ENCODE results near the gene MEI4. TPM values are rescaled to one million over a fixed set of nuclear protein-coding genes. Genes with fewer than 3 reads are reported as not detected.

The MEI4 gene
- total and polyA plus RNA-seq, 9 donors, result 0.05 to 0.07 TPM; not detected in 7

DNA sequence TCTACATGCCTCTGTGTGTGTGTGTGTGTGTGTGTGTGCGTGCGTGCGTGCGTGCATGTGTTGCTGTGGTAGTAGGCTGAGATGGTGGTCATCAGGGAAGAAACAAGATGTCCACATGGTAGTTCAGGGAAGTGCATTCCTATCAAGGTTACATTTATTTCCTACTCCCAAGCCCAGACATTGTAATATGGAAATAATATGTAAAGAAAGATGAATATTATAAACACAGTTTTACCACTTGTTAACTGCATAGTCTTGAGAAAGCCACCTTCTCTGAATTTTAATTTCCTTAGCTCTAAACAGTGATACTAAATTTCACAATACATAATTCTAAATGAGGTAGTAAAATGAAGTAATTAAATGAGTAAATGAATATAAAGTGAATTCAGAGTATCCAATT, 14.0 kb downstream of the MEI4 start:
- no peaks in the 10 kb centered on the region for H3K9me3 ChIP-seq
- no peak for DNase-seq
- TF ChIP-seq, protein P1, sequence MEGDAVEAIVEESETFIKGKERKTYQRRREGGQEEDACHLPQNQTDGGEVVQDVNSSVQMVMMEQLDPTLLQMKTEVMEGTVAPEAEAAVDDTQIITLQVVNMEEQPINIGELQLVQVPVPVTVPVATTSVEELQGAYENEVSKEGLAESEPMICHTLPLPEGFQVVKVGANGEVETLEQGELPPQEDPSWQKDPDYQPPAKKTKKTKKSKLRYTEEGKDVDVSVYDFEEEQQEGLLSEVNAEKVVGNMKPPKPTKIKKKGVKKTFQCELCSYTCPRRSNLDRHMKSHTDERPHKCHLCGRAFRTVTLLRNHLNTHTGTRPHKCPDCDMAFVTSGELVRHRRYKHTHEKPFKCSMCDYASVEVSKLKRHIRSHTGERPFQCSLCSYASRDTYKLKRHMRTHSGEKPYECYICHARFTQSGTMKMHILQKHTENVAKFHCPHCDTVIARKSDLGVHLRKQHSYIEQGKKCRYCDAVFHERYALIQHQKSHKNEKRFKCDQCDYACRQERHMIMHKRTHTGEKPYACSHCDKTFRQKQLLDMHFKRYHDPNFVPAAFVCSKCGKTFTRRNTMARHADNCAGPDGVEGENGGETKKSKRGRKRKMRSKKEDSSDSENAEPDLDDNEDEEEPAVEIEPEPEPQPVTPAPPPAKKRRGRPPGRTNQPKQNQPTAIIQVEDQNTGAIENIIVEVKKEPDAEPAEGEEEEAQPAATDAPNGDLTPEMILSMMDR (IDR thresholded peaks at IDR 0.05), result no peak
- TF ChIP-seq POLR2A (IDR thresholded peaks at IDR 0.05), result no peak
- TF ChIP-seq EP300 (IDR thresholded peaks at IDR 0.05), result no peak
- no peaks in the 10 kb centered on the region for H3K36me3 ChIP-seq
- intact Hi-C loops (cut with DNase I), result no loop called here
- WGBS, 3 donors, result 66 to 84% (median 69%) methylated on average over 4 of the region's 4 CpGs
- no peaks in the 10 kb centered on the region for H3K27me3 ChIP-seq
- H3K4me1 ChIP-seq (ENCODE audit: insufficient read depth), result no peaks in the 10 kb centered on the region
- no peak overlapping the region for H3K4me3 ChIP-seq
- no peak overlapping the region for H3K27ac ChIP-seq

DNA sequence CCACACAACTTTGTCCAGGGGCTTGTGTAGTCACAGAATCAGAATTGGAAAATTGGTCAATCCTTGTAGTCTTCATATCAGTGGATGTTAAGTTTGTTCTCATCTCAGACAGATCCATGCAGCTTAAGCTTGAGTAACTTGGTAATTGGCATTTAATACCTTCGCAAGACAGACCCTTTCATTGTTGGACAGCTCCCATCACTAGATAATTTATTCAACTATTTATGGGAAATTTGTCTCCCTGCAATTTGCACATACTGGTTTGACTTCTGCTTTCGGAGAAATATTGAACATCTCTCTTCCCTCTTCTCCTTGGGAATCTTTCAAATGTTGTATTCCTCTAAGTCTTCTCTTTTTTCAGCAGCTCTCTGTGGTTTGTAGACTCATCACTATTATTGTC, 17.1 kb downstream of the MEI4 start:
- H3K4me1 ChIP-seq (ENCODE audit: insufficient read depth), result no peaks in the 10 kb centered on the region
- no peak for DNase-seq
- 64 to 88% (median 70%) methylated on average over 2 of the region's 2 CpGs for WGBS, 3 donors

DNA sequence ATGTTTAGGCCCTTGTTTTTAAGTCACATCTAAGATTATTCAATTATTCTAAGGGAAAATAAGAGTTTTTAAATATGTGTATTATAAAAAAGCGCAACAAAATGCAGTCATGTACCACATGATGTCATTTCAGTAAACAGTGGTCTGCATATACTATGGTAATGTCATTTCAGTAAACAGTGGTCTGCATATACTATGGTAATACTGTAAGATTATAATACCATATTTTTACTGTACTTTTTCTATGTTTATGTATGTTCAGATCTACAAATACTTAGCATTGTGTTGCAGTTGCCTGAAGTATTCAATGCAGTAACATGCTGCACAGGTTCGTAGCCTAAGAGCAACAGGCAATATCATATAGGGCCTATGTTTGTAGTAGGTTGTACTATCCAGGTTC, 21.4 kb downstream of the MEI4 start:
- Histone ChIP-seq H3K27ac (no peak overlapping the region), H3K36me3 (no peaks in the 10 kb centered on the region), H3K9me3 (no peaks in the 10 kb centered on the region), H3K4me1 (ENCODE audit: insufficient read depth) (no peaks in the 10 kb centered on the region), H3K4me3 (no peak overlapping the region), H3K27me3 (no peaks in the 10 kb centered on the region)
- WGBS, 3 donors, result 85 to 94% (median 86%) methylated on average over 2 of the region's 2 CpGs
- no peak for DNase-seq
- TF ChIP-seq, protein P1 (IDR thresholded peaks at IDR 0.05), result no peak
- TF ChIP-seq POLR2A (IDR thresholded peaks at IDR 0.05), result no peak
- TF ChIP-seq EP300 (IDR thresholded peaks at IDR 0.05), result no peak
- intact Hi-C loops (cut with DNase I), result no loop called here

More for the DNA sequence above, 17.1 kb downstream of the MEI4 start:
- Histone ChIP-seq H3K36me3 (no peaks in the 10 kb centered on the region), H3K9me3 (no peaks in the 10 kb centered on the region), H3K4me3 (no peak overlapping the region), H3K27ac (no peak overlapping the region), H3K27me3 (no peaks in the 10 kb centered on the region)
- intact Hi-C loops (cut with DNase I), result no loop called here
- TF ChIP-seq EP300 (IDR thresholded peaks at IDR 0.05), result no peak
- no peak for TF ChIP-seq POLR2A (IDR thresholded peaks at IDR 0.05)
- TF ChIP-seq, protein P1 (IDR thresholded peaks at IDR 0.05), result no peak

DNA sequence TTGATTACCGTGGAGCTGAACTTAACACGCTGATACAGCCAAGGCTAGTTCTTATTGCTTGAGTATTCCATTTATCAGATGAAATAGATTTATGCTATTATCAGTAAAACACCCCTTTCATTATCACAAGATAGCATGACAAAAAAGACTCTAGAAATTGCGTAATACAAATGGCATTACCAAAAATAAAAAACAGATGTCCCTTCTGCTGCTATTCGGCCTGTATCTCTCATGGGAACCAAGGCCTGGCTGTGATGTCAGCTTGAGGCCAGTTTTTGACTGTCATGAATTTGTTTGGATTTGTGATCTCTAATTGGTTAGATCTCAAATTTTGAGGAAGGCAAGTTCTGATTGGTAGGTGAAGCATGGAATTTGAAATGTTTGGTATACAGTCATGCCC, 25.2 kb downstream of the MEI4 start:
- Histone ChIP-seq H3K36me3 (no peaks in the 10 kb centered on the region), H3K4me3 (no peak overlapping the region), H3K27me3 (no peaks in the 10 kb centered on the region), H3K27ac (no peak overlapping the region), H3K9me3 (no peaks in the 10 kb centered on the region), H3K4me1 (ENCODE audit: insufficient read depth) (no peaks in the 10 kb centered on the region)
- WGBS, 3 donors, result 79 to 88% (median 82%) methylated on average over 4 of the region's 4 CpGs
- intact Hi-C loops (cut with DNase I), result no loop called here
- DNase-seq, result no peak
- TF ChIP-seq, protein P1 (IDR thresholded peaks at IDR 0.05), result no peak
- no peak for TF ChIP-seq POLR2A (IDR thresholded peaks at IDR 0.05)
- TF ChIP-seq EP300 (IDR thresholded peaks at IDR 0.05), result no peak

Data from ovary (tissue), 9 donors.